SU-DHL-6 (cell line): ENCODE results near the gene KCNQ1OT1.

Source experiments
- H2AFZ ChIP-seq: fragments of 200-600 bp; sonication (generic); 2 replicates; pipeline ENCODE4 v1.6.1; 2014; ENCODE audit warnings: low read depth, mild to moderate bottlenecking, moderate library complexity, mixed read lengths, antibody characterized with exemption, low read length; ENCODE audit not compliant: severe bottlenecking
- H3F3A ChIP-seq: fragments of 200-600 bp; shearing (Covaris generic); 2 replicates; pipeline ENCODE4 v1.6.0; 2016; ENCODE audit warnings: antibody characterized with exemption, mild to moderate bottlenecking; ENCODE audit not compliant: insufficient read depth
- H3K27ac ChIP-seq: fragments of 200-600 bp; sonication (generic); 2 replicates; pipeline ENCODE4 v1.5.1; 2016; ENCODE audit warnings: low read depth, mild to moderate bottlenecking, low read length, moderate library complexity, mixed read lengths
- H3K27me3 ChIP-seq: fragments of 200-600 bp; sonication (generic), shearing (Covaris generic); 2 replicates; pipeline ENCODE4 v1.6.0; 2014; ENCODE audit warnings: mild to moderate bottlenecking, low read length
- H3K36me3 ChIP-seq: fragments of 200-600 bp; sonication (generic); 2 replicates; pipeline ENCODE4 v1.6.1; 2014; ENCODE audit warnings: mild to moderate bottlenecking, low read length, mixed read lengths
- H3K4me2 ChIP-seq: fragments of 300-600, 200-600 bp; shearing (Covaris generic), sonication (generic); 2 replicates; pipeline ENCODE4 v1.6.0; 2014; ENCODE audit warnings: low read length, low read depth, mild to moderate bottlenecking; ENCODE audit not compliant: poor library complexity, severe bottlenecking
- H3K4me3 ChIP-seq: fragments of 200-600 bp; sonication (generic); 2 replicates; pipeline ENCODE4 v1.5.1; 2014; ENCODE audit warnings: antibody characterized with exemption, low read length, mild to moderate bottlenecking, mixed read lengths; ENCODE audit not compliant: insufficient read depth, poor library complexity, severe bottlenecking
- H3K79me2 ChIP-seq: fragments of 200-600 bp; sonication (generic); 2 replicates; pipeline ENCODE4 v1.6.1; 2014; ENCODE audit warnings: mild to moderate bottlenecking, low read length, moderate library complexity; ENCODE audit not compliant: insufficient read depth
- H3K9ac ChIP-seq: fragments of 200-600 bp; sonication (generic); 2 replicates; pipeline ENCODE4 v1.7.0; 2014; ENCODE audit warnings: mild to moderate bottlenecking, low read length
- H3K9me2 ChIP-seq: fragments of 200-600 bp; sonication (generic); replicated peaks from 2 replicates; pipeline ENCODE4 v1.6.1; 2014; ENCODE audit warnings: low read length; ENCODE audit not compliant: insufficient read depth
- H3K9me3 ChIP-seq: fragments of 200-600 bp; sonication (generic); 2 replicates; pipeline ENCODE4 v1.6.1; 2014; ENCODE audit warnings: low read length, mixed read lengths; ENCODE audit not compliant: insufficient read depth
- H4K20me1 ChIP-seq: fragments of 200-600 bp; sonication (generic); 2 replicates; pipeline ENCODE4 v1.6.1; 2014; ENCODE audit warnings: low read depth, mild to moderate bottlenecking, antibody characterized with exemption, low read length, moderate library complexity, mixed read lengths
- EZH2phosphoT487 ChIP-seq: fragments of 200-600 bp; sonication (generic), shearing (Covaris generic); conservative IDR thresholded peaks from 2 replicates; pipeline ENCODE4 v1.6.1; 2018; ENCODE audit warnings: mild to moderate bottlenecking, antibody characterized with exemption, low read length, moderate library complexity, mixed read lengths
- TF ChIP-seq, protein P1 (sequence below): fragments of 200-600 bp; sonication (generic); IDR thresholded peaks from one replicate; pipeline ENCODE4 v1.5.1; 2017; ENCODE audit warnings: antibody characterized with exemption, mild to moderate bottlenecking, low read length, moderate library complexity; ENCODE audit not compliant: insufficient read depth, poor library complexity, severe bottlenecking

The KCNQ1OT1 gene

DNA sequence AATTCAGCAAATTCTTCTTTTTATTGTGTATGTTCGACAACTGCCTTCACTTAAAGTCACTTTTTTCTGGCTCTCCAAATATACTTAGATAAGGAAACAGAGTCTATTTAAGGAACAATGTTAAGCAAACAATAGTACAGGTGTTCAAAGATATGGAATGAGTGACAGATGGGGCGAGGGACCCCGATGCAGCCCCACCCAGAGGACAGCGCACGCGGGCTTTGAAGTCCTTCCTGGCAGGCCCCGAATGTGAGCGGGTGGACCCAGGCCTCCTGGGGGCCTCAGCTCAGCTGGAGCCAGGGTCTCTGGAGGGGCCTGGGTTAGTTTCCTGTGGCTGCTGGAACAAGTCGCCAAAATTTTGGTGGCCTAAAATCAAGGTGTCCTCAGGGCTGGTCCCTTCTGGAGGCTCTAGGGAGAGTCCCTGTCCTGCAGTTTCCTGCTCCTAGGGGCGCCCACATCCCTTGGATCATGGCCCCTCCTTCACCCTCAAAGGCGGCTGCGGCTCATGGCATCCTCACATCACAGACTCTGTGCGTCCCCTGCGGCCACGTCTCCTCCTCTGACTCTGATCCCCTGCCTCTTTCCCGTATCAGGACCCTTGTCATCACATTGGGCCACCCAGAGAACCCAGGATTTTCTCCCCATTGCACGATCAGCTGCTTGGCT, 40.6 kb upstream of the KCNQ1OT1 start:
- no peaks in the 10 kb centered on the region for H3K9me2 ChIP-seq

DNA sequence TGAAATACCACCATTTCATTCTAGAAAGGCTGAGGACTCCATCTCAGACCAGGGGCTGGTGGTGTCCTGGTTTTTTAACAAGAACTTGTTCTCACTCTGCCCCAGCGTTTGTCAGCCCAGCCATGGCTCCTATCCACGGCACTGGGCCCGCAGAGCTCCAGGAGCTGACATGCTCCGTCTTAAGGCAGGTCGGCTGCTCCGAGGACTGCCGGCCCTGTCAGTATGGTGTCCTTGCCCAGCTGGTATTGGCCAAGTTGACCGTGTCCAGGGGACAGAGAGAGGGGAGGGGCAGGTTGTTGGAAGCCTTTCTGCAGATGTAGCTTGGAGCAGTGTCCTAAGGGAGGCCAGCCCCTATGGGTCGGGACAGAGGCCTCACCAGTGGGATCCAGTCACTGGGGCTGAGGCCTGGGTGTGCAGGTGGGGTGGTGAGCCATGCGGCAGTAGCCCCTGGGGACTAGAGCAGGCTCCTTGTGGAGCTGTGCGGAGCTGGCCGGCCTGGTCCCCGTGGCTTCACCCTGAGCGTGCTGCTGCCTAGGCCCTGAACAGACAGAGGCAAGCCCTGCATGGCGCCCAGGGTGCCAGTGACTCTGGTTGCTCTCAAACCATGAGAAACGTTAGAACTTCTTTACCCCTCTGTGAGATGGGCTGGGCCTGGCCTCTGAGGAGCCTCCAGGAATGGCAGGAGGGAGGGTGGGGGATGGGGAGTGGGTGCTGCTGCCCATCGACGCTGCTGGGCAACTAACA, 39.9 kb upstream of the KCNQ1OT1 start:
- no peaks in the 10 kb centered on the region for H3K9me3 ChIP-seq
- no peaks in the 10 kb centered on the region for H3K9me2 ChIP-seq
- H3K4me2 ChIP-seq: no peak overlapping the region
- H3K27me3 ChIP-seq: no peaks in the 10 kb centered on the region
- H3K79me2 ChIP-seq: no peaks in the 10 kb centered on the region
- no peak overlapping the region for H3K27ac ChIP-seq
- no peak overlapping the region for H2AFZ ChIP-seq
- H3K36me3 ChIP-seq: no peaks in the 10 kb centered on the region
- H3K9ac ChIP-seq: no peak overlapping the region
- no peak overlapping the region for H3K4me3 ChIP-seq
- H3F3A ChIP-seq: no peaks in the 10 kb centered on the region
- H4K20me1 ChIP-seq: no peaks in the 10 kb centered on the region
- TF ChIP-seq, protein P1, sequence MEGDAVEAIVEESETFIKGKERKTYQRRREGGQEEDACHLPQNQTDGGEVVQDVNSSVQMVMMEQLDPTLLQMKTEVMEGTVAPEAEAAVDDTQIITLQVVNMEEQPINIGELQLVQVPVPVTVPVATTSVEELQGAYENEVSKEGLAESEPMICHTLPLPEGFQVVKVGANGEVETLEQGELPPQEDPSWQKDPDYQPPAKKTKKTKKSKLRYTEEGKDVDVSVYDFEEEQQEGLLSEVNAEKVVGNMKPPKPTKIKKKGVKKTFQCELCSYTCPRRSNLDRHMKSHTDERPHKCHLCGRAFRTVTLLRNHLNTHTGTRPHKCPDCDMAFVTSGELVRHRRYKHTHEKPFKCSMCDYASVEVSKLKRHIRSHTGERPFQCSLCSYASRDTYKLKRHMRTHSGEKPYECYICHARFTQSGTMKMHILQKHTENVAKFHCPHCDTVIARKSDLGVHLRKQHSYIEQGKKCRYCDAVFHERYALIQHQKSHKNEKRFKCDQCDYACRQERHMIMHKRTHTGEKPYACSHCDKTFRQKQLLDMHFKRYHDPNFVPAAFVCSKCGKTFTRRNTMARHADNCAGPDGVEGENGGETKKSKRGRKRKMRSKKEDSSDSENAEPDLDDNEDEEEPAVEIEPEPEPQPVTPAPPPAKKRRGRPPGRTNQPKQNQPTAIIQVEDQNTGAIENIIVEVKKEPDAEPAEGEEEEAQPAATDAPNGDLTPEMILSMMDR: no peak
- TF ChIP-seq EZH2phosphoT487: no peak

More for the DNA sequence above, 40.6 kb upstream of the KCNQ1OT1 start:
- no peaks in the 10 kb centered on the region for H3K79me2 ChIP-seq
- H4K20me1 ChIP-seq: no peaks in the 10 kb centered on the region
- H3K4me3 ChIP-seq: no peak overlapping the region
- no peaks in the 10 kb centered on the region for H3K36me3 ChIP-seq
- no peak overlapping the region for H3K9ac ChIP-seq
- H3F3A ChIP-seq: no peaks in the 10 kb centered on the region
- H3K27ac ChIP-seq: no peak overlapping the region
- H3K4me2 ChIP-seq: no peak overlapping the region
- no peak overlapping the region for H2AFZ ChIP-seq
- no peaks in the 10 kb centered on the region for H3K9me3 ChIP-seq
- TF ChIP-seq, protein P1: no peak
- no peak for TF ChIP-seq EZH2phosphoT487
- no peaks in the 10 kb centered on the region for H3K27me3 ChIP-seq

DNA sequence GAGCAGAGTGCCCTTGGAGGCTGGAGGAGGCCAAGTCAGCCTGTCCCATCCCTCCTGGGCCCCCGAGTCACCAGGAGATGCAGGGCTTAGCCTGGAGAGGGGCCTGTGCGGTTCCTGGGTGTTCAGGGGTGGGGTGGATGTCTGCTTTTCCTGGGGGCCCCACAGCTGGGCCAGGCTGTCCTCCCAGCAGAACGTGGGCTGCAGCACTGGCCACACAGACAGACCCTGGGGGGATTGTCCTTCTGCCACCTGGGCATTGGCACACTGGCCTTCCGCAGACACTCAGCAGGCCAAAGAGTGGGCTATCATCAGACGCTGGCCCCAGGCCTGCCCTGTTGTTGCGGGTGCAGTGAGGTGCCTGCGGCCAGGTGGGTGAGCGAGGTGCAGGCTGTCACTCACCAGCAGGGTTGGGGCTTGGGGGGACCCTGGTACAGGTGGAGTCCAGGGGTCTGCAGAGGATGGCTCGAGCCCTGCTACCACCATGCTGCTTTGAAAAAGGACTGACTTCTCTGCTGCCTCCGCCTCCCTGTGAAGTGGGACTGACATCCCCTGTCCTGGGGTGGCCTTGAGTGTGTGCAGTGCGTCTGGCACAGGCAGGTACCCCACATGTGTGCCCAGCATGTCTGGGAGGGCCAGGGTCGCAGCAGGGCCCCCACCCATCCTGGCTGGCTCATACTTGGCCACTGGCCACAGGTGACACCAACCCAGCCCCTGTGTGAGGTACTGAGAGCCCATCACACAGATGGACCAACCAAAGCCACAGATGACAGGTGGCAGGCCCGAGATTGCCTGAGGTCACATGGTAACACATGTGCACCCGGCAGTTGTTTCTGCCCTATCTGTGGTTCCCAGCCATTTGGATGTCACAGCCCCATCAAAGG, 39.0 kb upstream of the KCNQ1OT1 start:
- Histone ChIP-seq H3K27ac (no peak overlapping the region), H3K4me2 (no peak overlapping the region), H2AFZ (no peak overlapping the region), H3F3A (no peaks in the 10 kb centered on the region), H3K27me3 (no peaks in the 10 kb centered on the region), H3K4me3 (no peak overlapping the region), H3K9me3 (no peaks in the 10 kb centered on the region), H4K20me1 (no peaks in the 10 kb centered on the region), H3K9ac (no peak overlapping the region), H3K36me3 (no peaks in the 10 kb centered on the region), H3K9me2 (no peaks in the 10 kb centered on the region), H3K79me2 (no peaks in the 10 kb centered on the region)
- TF ChIP-seq EZH2phosphoT487: no peak
- TF ChIP-seq, protein P1: no peak
